Peyer's patch (tissue), 4 donors: ENCODE results near the gene ABCC8.

Experiments
- CTCF ChIP-seq, 6 experiments: fragments of 450-650 bp in 4 of 6; fragments of 200-600 bp in 2 of 6; sonication (generic) in 1 of 6; IDR thresholded peaks; one replicate each; pipeline ENCODE4 v1.5.1; 2017 to 2019; ENCODE audit warnings: antibody characterized with exemption in 6 of 6, mild to moderate bottlenecking in 3 of 6, moderate library complexity in 1 of 6
- POLR2A ChIP-seq, 2 donors: fragments of 450-650 bp; IDR thresholded peaks; one replicate each; pipeline ENCODE4 v1.5.1; 2017; ENCODE audit warnings: antibody characterized with exemption in 2 of 2, mild to moderate bottlenecking in 2 of 2, moderate library complexity in 2 of 2

DNA sequence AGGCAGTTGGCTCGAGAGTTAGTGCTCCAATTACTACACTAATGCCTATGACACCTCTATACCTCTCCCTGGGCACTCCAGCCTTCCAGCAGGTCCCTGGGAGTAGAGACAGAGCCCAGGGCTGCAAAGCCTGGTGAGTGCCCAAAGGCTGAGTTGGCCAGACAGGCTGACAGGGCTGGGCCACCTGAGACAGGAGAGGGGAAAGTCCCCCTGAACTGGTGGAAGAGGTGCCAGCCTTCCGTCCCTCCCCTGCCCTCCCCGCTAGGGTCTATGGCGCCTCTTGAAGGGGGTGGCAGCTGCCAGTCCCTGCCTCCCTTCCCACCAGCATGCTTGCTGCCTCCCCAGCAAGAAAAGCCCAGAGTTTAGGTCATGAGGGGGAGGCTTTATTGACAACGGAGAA, 91.2 kb downstream of the ABCC8 start:
- TF ChIP-seq CTCF (IDR thresholded peaks at IDR 0.05) (no peak), POLR2A (IDR thresholded peaks at IDR 0.05) (no peak)
